CD4-positive, alpha-beta T cell treated with Interleukin-4 for 4 hours (primary cell): ENCODE measurements around the gene EIF5.

Experiments
- DNase-seq: peaks from one replicate; pipeline ENCODE4 v3.0.0-alpha.2; 2020

EIF5 gene

GRCh38 chr14:103374121-103374520, 40.1 kb downstream of the EIF5 start:
- no peak for DNase-seq

GRCh38 chr14:103377522-103378037, 43.5 kb downstream of the EIF5 start:
- DNase-seq: no peak

- no peak for DNase-seq
Observed at GRCh38 chr14:103378038-103378854, 44.2 kb downstream of the EIF5 start.

GRCh38 chr14:103380719-103381377, 46.8 kb downstream of the EIF5 start:
- DNase-seq: no peak

GRCh38 chr14:103382376-103382775, 48.3 kb downstream of the EIF5 start:
- peak; percentile 26 for DNase-seq

GRCh38 chr14:103384450-103385151, 50.6 kb downstream of the EIF5 start:
- DNase-seq: no peak

- DNase-seq: peak; percentile 95
Observed at GRCh38 chr14:103385152-103385928, 51.3 kb downstream of the EIF5 start, which contains the start of gene MARK3. Gene MARK3, plus strand, starts transcription at chr14:103385415. Its CDS starts 615 bp downstream, at chr14:103386030.

- peak; percentile 34 for DNase-seq
Observed at GRCh38 chr14:103385929-103386712, 52.1 kb downstream of the EIF5 start.

- DNase-seq: no peak
Observed at GRCh38 chr14:103386713-103387329, 52.8 kb downstream of the EIF5 start.

- no peak for DNase-seq
Observed at GRCh38 chr14:103388664-103389063, 54.6 kb downstream of the EIF5 start.

- DNase-seq: no peak
Observed at GRCh38 chr14:103390605-103391004, 56.6 kb downstream of the EIF5 start.

- DNase-seq: peak; percentile 59
Observed at GRCh38 chr14:103391048-103391447, 57.0 kb downstream of the EIF5 start.

- no peak for DNase-seq
Observed at GRCh38 chr14:103392106-103392505, 58.1 kb downstream of the EIF5 start.

- no peak for DNase-seq
Observed at GRCh38 chr14:103392572-103392971, 58.5 kb downstream of the EIF5 start.

GRCh38 chr14:103393070-103393469, 59.0 kb downstream of the EIF5 start:
- no peak for DNase-seq

- DNase-seq: peak; percentile 32
Observed at GRCh38 chr14:103393676-103394626, 59.9 kb downstream of the EIF5 start.
